SH-SY5Y (cell line): ENCODE measurements around the gene NAV2.

ENCODE experiments used
- GATA2 ChIP-seq: IDR thresholded peaks from 2 replicates; pipeline ENCODE4 v1.6.1; 2011; ENCODE audit warnings: mild to moderate bottlenecking, low read depth, low read length
- GATA3 ChIP-seq: IDR thresholded peaks from 2 replicates; pipeline ENCODE4 v1.6.1; 2011; ENCODE audit warnings: low read depth, mild to moderate bottlenecking, low read length, moderate library complexity

- no peak for TF ChIP-seq GATA3
- no peak for TF ChIP-seq GATA2
Observed at GRCh38 chr11:20008871-20009644, 296.4 kb downstream of the NAV2 start.
